Ovary (tissue), 3 donors: ENCODE data around the gene XPC.

Experiments
- EP300 ChIP-seq: sonication (generic); formaldehyde crosslinking; IDR thresholded peaks from one replicate; pipeline ENCODE4 v1.6.1; 2017; ENCODE audit warnings: antibody characterized with exemption
- POLR2A ChIP-seq: fragments of 450-650 bp; IDR thresholded peaks from one replicate; pipeline ENCODE4 v1.6.1; 2017; ENCODE audit warnings: antibody characterized with exemption, mild to moderate bottlenecking, moderate library complexity
- TF ChIP-seq, protein P1 (sequence below), 3 donors: fragments of 450-650 bp in 2 of 3; fragments of 200-600 bp in 1 of 3; IDR thresholded peaks; one replicate each; pipeline versions ENCODE4 v1.5.1 to v1.8.0; 2016 to 2022; ENCODE audit warnings: antibody characterized with exemption in 3 of 3, mild to moderate bottlenecking in 1 of 3
- donor health status: DM: no; HTN: no; CAD: no.

DNA sequence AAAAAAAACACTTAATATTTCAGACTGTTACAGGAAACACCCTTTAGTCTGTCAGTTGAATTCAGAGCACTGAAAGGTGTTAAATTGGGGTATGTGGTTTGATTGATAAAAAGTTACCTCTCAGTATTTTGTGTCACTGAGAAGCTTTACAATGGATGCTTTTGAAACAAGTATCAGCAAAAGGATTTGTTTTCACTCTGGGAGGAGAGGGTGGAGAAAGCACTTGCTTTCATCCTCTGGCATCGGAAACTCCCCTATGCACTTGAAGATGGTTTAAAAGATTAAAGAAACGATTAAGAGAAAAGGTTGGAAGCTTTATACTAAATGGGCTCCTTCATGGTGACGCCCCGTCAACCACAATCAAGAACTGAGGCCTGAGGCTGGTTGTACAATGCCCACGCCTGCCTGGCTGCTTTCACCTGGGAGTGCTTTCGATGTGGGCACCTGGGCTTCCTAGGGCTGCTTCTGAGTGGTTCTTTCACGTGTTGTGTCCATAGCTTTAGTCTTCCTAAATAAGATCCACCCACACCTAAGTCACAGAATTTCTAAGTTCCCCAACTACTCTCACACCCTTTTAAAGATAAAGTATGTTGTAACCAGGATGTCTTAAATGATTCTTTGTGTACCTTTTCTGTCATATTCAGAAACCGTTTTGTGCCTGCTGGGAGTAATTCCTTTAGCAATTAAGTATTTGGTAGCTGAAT lies 35.7 kb downstream of the XPC start:
- TF ChIP-seq, protein P1, sequence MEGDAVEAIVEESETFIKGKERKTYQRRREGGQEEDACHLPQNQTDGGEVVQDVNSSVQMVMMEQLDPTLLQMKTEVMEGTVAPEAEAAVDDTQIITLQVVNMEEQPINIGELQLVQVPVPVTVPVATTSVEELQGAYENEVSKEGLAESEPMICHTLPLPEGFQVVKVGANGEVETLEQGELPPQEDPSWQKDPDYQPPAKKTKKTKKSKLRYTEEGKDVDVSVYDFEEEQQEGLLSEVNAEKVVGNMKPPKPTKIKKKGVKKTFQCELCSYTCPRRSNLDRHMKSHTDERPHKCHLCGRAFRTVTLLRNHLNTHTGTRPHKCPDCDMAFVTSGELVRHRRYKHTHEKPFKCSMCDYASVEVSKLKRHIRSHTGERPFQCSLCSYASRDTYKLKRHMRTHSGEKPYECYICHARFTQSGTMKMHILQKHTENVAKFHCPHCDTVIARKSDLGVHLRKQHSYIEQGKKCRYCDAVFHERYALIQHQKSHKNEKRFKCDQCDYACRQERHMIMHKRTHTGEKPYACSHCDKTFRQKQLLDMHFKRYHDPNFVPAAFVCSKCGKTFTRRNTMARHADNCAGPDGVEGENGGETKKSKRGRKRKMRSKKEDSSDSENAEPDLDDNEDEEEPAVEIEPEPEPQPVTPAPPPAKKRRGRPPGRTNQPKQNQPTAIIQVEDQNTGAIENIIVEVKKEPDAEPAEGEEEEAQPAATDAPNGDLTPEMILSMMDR (IDR thresholded peaks at IDR 0.05) = no peak
- no peak for TF ChIP-seq POLR2A
- TF ChIP-seq EP300 = no peak
